ENCODE measurements around the gene RAB26.

RAB26 gene

GRCh38 chr16:2145843-2146242 lies 2.6 kb upstream of the RAB26 start:
- no peak for DNase-seq

GRCh38 chr16:2147378-2147777 lies 1.0 kb upstream of the RAB26 start:
- no peak for DNase-seq

GRCh38 chr16:2148714-2149629 lies 547 bp downstream of the RAB26 start:
- DNase-seq = no peak

- no peak for DNase-seq
Observed at GRCh38 chr16:2149630-2150417, 1.4 kb downstream of the RAB26 start.

GRCh38 chr16:2150418-2151187 lies 2.2 kb downstream of the RAB26 start:
- DNase-seq = no peak

- no peak for DNase-seq
Observed at GRCh38 chr16:2151188-2152091, 3.0 kb downstream of the RAB26 start.

- no peak for DNase-seq
Observed at GRCh38 chr16:2152695-2153506, 4.5 kb downstream of the RAB26 start.

GRCh38 chr16:2154533-2155090 lies 6.2 kb downstream of the RAB26 start:
- DNase-seq = no peak

- peak; percentile 100 for DNase-seq
Observed at GRCh38 chr16:2155091-2155950, 6.9 kb downstream of the RAB26 start, which contains the start of gene TRAF7. TRAF7 (plus strand) TSS chr16:2155782; CDS start chr16:2163921, 8,139 bp downstream.

- DNase-seq = no peak
Observed at GRCh38 chr16:2155977-2156848, 7.8 kb downstream of the RAB26 start.

- DNase-seq = no peak
Observed at GRCh38 chr16:2156849-2157224, 8.4 kb downstream of the RAB26 start.

GRCh38 chr16:2157480-2158261 lies 9.2 kb downstream of the RAB26 start:
- DNase-seq = no peak

- DNase-seq = no peak
Observed at GRCh38 chr16:2158262-2158638, 9.8 kb downstream of the RAB26 start.

GRCh38 chr16:2159175-2159838 lies 10.9 kb downstream of the RAB26 start:
- peak in 1 of 2 donors; percentile 47 for DNase-seq

GRCh38 chr16:2160915-2161551 lies 12.6 kb downstream of the RAB26 start:
- no peak for DNase-seq

- DNase-seq = no peak
Observed at GRCh38 chr16:2161911-2162310, 13.5 kb downstream of the RAB26 start.

GRCh38 chr16:2162676-2163118 lies 14.3 kb downstream of the RAB26 start:
- no peak for DNase-seq

Measured in hippocampal formation (tissue), 2 donors.